H9 (cell line): ENCODE measurements around the gene CXCL1. TPM values are rescaled to one million over a fixed set of nuclear protein-coding genes. Genes with fewer than 3 reads are reported as not detected.

ENCODE experiments used
- DNase-seq: peaks from one replicate; pipeline ENCODE4 v3.0.0-alpha.2; 2017
- H2AFZ ChIP-seq: one replicate; pipeline ENCODE4 v1.6.1; 2013; ENCODE audit warnings: mild to moderate bottlenecking, low read length, control low read depth, moderate library complexity
- H2AK5ac ChIP-seq: 2 replicates; pipeline ENCODE4 v1.6.1; 2013; ENCODE audit warnings: low read length, control low read depth, mixed read lengths; ENCODE audit not compliant: insufficient read length
- H2BK120ac ChIP-seq: one replicate; pipeline ENCODE4 v1.6.1; 2013; ENCODE audit warnings: low read depth, mild to moderate bottlenecking, low read length, control low read depth, inconsistent platforms; ENCODE audit not compliant: poor library complexity, severe bottlenecking
- H2BK12ac ChIP-seq: 2 replicates; pipeline ENCODE4 v1.6.1; 2013; ENCODE audit warnings: low read length, control low read depth, mixed read lengths, low read depth; ENCODE audit not compliant: insufficient read length
- H2BK15ac ChIP-seq: 2 replicates; pipeline ENCODE4 v1.6.1; 2013; ENCODE audit warnings: low read depth, low read length, control low read depth
- H2BK20ac ChIP-seq: one replicate; pipeline ENCODE4 v1.6.1; 2013; ENCODE audit warnings: low read depth, mild to moderate bottlenecking, low read length, control low read depth, inconsistent platforms; ENCODE audit not compliant: poor library complexity, severe bottlenecking
- H2BK5ac ChIP-seq: 2 replicates; pipeline ENCODE4 v1.6.1; 2013; ENCODE audit warnings: low read length, control low read depth, mixed read lengths; ENCODE audit not compliant: insufficient read length
- H3K14ac ChIP-seq: 2 replicates; pipeline ENCODE4 v1.6.1; 2013; ENCODE audit warnings: low read length, control low read depth; ENCODE audit not compliant: insufficient read depth
- H3K18ac ChIP-seq: 2 replicates; pipeline ENCODE4 v1.6.1; 2013; ENCODE audit warnings: low read depth, mild to moderate bottlenecking, mixed read lengths, low read length, control low read depth; ENCODE audit not compliant: insufficient read length
- H3K23ac ChIP-seq: 2 replicates; pipeline ENCODE4 v1.6.1; 2013; ENCODE audit warnings: low read length, control low read depth, mixed read lengths, low read depth; ENCODE audit not compliant: insufficient read length
- H3K23me2 ChIP-seq: 2 replicates; pipeline ENCODE4 v1.6.1; 2013; ENCODE audit warnings: low read depth, mild to moderate bottlenecking, mixed read lengths, low read length, control low read depth; ENCODE audit not compliant: insufficient read length, poor library complexity, severe bottlenecking
- H3K27ac ChIP-seq: 2 replicates; pipeline ENCODE4 v1.5.1; 2013; ENCODE audit warnings: low read length, control low read depth, mixed read lengths, low read depth; ENCODE audit not compliant: insufficient read length
- H3K27me3 ChIP-seq: 2 replicates; pipeline ENCODE4 v1.6.1; 2013; ENCODE audit warnings: low read length, control low read depth, inconsistent platforms; ENCODE audit not compliant: insufficient read depth
- H3K4ac ChIP-seq: 2 replicates; pipeline ENCODE4 v1.6.1; 2013; ENCODE audit warnings: low read depth, mild to moderate bottlenecking, control low read depth, inconsistent platforms, low read length, moderate library complexity
- H3K4me1 ChIP-seq: 2 replicates; pipeline ENCODE4 v1.6.1; 2013; ENCODE audit warnings: low read length, control low read depth, inconsistent platforms; ENCODE audit not compliant: insufficient read depth
- H3K4me2 ChIP-seq: 2 replicates; pipeline ENCODE4 v1.6.1; 2013; ENCODE audit warnings: low read length, control low read depth, mixed read lengths; ENCODE audit not compliant: insufficient read length, insufficient read depth
- H3K56ac ChIP-seq: 2 replicates; pipeline ENCODE4 v1.6.1; 2013; ENCODE audit warnings: low read depth, mild to moderate bottlenecking, mixed read lengths, low read length, control low read depth; ENCODE audit not compliant: insufficient read length
- H3K79me1 ChIP-seq: 2 replicates; pipeline ENCODE4 v1.6.1; 2013; ENCODE audit warnings: low read depth, mild to moderate bottlenecking, moderate library complexity, low read length, control low read depth, inconsistent platforms; ENCODE audit not compliant: insufficient read depth, poor library complexity, severe bottlenecking
- H3K79me2 ChIP-seq: 2 replicates; pipeline ENCODE4 v1.6.1; 2013; ENCODE audit warnings: low read length, control low read depth, inconsistent platforms; ENCODE audit not compliant: insufficient read depth
- H3K9ac ChIP-seq: 2 replicates; pipeline ENCODE4 v1.6.1; 2013; ENCODE audit warnings: low read length, control low read depth, mixed read lengths; ENCODE audit not compliant: insufficient read length; ENCODE audit errors: extremely low read depth
- H3K9me3 ChIP-seq: one replicate; pipeline ENCODE4 v1.6.1; 2013; ENCODE audit warnings: low read depth, low read length, inconsistent platforms; ENCODE audit not compliant: control insufficient read depth
- H3T11ph ChIP-seq: one replicate; pipeline ENCODE4 v1.6.1; 2013; ENCODE audit warnings: mild to moderate bottlenecking, low read length, control low read depth, inconsistent platforms
- H4K20me1 ChIP-seq: one replicate; pipeline ENCODE4 v1.6.1; 2013; ENCODE audit not compliant: control insufficient read depth, insufficient read length, insufficient read depth
- H4K5ac ChIP-seq: 2 replicates; pipeline ENCODE4 v1.6.1; 2013; ENCODE audit warnings: low read depth, mild to moderate bottlenecking, mixed read lengths, low read length, control low read depth; ENCODE audit not compliant: insufficient read length
- H4K8ac ChIP-seq: replicated peaks from 2 replicates; pipeline ENCODE4 v1.6.1; 2013; ENCODE audit warnings: low read length, control low read depth, mixed read lengths, low read depth; ENCODE audit not compliant: insufficient read length
- H4K91ac ChIP-seq: 2 replicates; pipeline ENCODE4 v1.6.1; 2013; ENCODE audit warnings: low read depth, mild to moderate bottlenecking, moderate library complexity, mixed read lengths, low read length, control low read depth; ENCODE audit not compliant: insufficient read length
- H3K27ac Mint-ChIP-seq, 3 experiments: 2 replicates in 2 of 3; 3 replicates in 1 of 3; pipeline ENCODE4 v1.8.0; 2020 to 2021; ENCODE audit warnings: mixed read lengths in 3 of 3, mild to moderate bottlenecking in 1 of 3, moderate library complexity in 1 of 3
- H3K27me3 Mint-ChIP-seq: 2 replicates; pipeline ENCODE4 v1.8.0; 2021; ENCODE audit warnings: low read depth, mild to moderate bottlenecking, moderate library complexity, mixed read lengths
- H3K36me3 Mint-ChIP-seq, 3 experiments: 2 replicates in 2 of 3; 3 replicates in 1 of 3; pipeline ENCODE4 v1.8.0; 2020 to 2021; ENCODE audit warnings: low read depth in 3 of 3, mixed read lengths in 3 of 3; ENCODE audit not compliant: insufficient read depth in 1 of 3
- H3K4me1 Mint-ChIP-seq, 2 experiments: 2 replicates each; pipeline ENCODE4 v1.8.0; 2020; ENCODE audit warnings: mixed read lengths in 2 of 2
- H3K4me3 Mint-ChIP-seq, 2 experiments: 2 replicates in 1 of 2; 3 replicates in 1 of 2; pipeline ENCODE4 v1.8.0; 2020 to 2021; ENCODE audit warnings: mild to moderate bottlenecking in 2 of 2, mixed read lengths in 2 of 2, moderate library complexity in 1 of 2
- H3K9me3 Mint-ChIP-seq, 2 experiments: 2 replicates in 1 of 2; 3 replicates in 1 of 2; pipeline ENCODE4 v1.8.0; 2020; ENCODE audit warnings: mild to moderate bottlenecking in 2 of 2, mixed read lengths in 2 of 2, moderate library complexity in 1 of 2
- CTCF ChIP-seq: fragments of 200-600 bp; sonication (generic); conservative IDR thresholded peaks from 3 replicates; pipeline ENCODE4 v1.8.0; 2021; ENCODE audit warnings: antibody characterized with exemption, mild to moderate bottlenecking
- WGBS: extraction: QIAGEN DNeasy Blood & Tissue Kit; methylation state at CpG from one replicate; pipeline ENCODE4 v1.1.7; 2013; ENCODE audit warnings: missing lambda C conversion rate, low lambda C conversion rate, mixed read lengths; ENCODE audit not compliant: insufficient read length; ENCODE audit errors: extremely low coverage; 5-methylcytosine and 5-hydroxymethylcytosine counted together
- total RNA-seq: library from RNA; stranded (reverse); gene quantifications from 2 replicates; pipeline ENCODE4 v1.2.1, GENCODE V29; 2021

CXCL1 gene
- total RNA-seq, 1 experiment from 2014 or later, result 0.20 TPM

GRCh38 chr4:73896416-73896815 lies 27.2 kb downstream of the CXCL1 start:
- no peak overlapping the region for H2AK5ac ChIP-seq
- no peak overlapping the region for H2BK15ac ChIP-seq
- H2BK120ac ChIP-seq, result no peak overlapping the region
- no peak overlapping the region for H3K27ac ChIP-seq
- H2AFZ ChIP-seq, result no peak overlapping the region
- Mint-ChIP-seq H3K27me3 (no peaks in the 10 kb centered on the region; the same call in 1 of the 2 replicates), H3K4me1 (peaks cover 0 to 3% of the 10 kb centered on the region in 2 experiments; a peak in 1 of 4 replicates), H3K36me3 (no peaks in the 10 kb centered on the region), H3K4me3 (no peak overlapping the region), H3K27ac (no peak overlapping the region), H3K9me3 (no peaks in the 10 kb centered on the region)
- no peak overlapping the region for H3K4ac ChIP-seq
- no peaks in the 10 kb centered on the region for H3K9me3 ChIP-seq
- no peak overlapping the region for H3K56ac ChIP-seq
- H4K20me1 ChIP-seq, result no peaks in the 10 kb centered on the region
- H3K23me2 ChIP-seq, result no peaks in the 10 kb centered on the region
- WGBS, result no CpG with 5 or more reads among the region's 2 CpGs
- H3K23ac ChIP-seq, result no peak overlapping the region
- no peak overlapping the region for H4K5ac ChIP-seq
- H2BK5ac ChIP-seq, result no peak overlapping the region
- H4K8ac ChIP-seq, result no peak overlapping the region
- TF ChIP-seq CTCF, result no peak
- no peak overlapping the region for H3K9ac ChIP-seq
- no peaks in the 10 kb centered on the region for H3K79me1 ChIP-seq
- no peak overlapping the region for H2BK20ac ChIP-seq
- no peak overlapping the region for H2BK12ac ChIP-seq
- H3K4me1 ChIP-seq, result no peaks in the 10 kb centered on the region
- H3K27me3 ChIP-seq, result no peaks in the 10 kb centered on the region
- no peak overlapping the region for H3K4me2 ChIP-seq
- DNase-seq, result no peak
- H3K14ac ChIP-seq, result no peak overlapping the region
- no peaks in the 10 kb centered on the region for H3K79me2 ChIP-seq
- H4K91ac ChIP-seq, result no peak overlapping the region
- no peak overlapping the region for H3K18ac ChIP-seq
- H3T11ph ChIP-seq, result no peak overlapping the region
